Endometrial microvascular endothelial cells (primary cell): ENCODE measurements around the gene R3HDM2. TPM values are rescaled to one million over a fixed set of nuclear protein-coding genes. Genes with fewer than 3 reads are reported as not detected.
"Not testable (repeated sequence)": the region's sequence is repeated elsewhere in the genome, so short reads cannot be mapped to it uniquely, and the experiment has no call there.

Source experiments
- in situ Hi-C: cut with HindIII; loops from 2 replicates; pipeline ENCODE4 v1.10.0; 2017; ENCODE audit warnings: low sequenced_read_pairs, low pct_unique_long_range_greater_than_20kb; ENCODE audit errors: inconsistent ontology term
- total RNA-seq: library from RNA; depleted of rRNA; stranded (reverse); fragments of >200 nt; gene quantifications from one replicate; pipeline ENCODE4 v1.2.3, GENCODE V29; 2015; ENCODE audit errors: inconsistent ontology term

R3HDM2 gene
- total RNA-seq, 1 donor from 2014 or later, result 16.8 TPM

DNA sequence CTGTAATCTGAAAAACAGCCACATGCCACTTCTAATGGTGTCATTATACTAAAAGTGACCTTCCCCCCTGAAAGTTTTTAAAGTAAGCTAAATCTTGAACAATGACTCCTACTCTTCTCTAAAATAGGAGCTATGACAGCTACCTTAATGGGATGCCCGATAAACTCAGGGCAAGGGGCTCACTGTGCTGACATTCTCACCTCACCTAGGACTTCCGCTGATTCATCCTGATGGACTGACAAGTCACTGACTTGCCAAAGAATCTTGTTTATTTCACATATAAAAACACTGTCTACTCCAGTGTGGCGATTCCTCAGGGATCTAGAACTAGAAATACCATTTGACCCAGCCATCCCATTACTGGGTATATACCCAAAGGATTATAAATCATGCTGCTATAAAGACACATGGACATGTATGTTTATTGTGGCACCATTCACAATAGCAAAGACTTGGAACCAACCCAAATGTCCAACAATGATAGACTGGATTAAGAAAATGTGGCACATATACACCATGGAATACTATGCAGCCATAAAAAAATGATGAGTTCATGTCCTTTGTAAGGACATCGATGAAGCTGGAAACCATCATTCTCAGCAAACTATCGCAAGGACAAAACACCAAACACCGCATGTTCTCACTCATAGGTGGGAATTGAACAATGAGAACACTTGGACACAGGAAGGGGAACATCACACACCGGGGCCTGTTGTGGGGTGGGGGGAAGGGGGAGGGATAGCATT lies 31.0 kb downstream of the R3HDM2 start:
- in situ Hi-C loops, result not testable (repeated sequence)

DNA sequence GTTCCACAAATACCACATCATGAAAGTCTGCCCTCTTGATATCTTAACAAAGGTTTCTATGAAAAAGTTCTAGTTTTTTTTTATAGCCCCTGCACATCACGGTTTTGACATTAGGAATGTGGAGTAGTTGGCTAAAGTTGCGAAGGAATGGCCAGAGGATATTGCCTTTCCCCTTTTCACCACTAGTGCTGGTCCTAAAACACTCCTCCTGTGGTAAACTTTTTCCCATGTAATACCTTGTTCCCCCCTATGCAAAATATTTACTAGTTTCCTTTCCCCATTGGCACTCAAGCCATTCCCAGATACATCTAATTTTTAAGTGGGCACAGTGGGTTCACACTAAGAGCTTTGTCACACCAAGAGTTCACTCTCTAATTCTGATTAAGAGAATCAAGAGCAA lies 33.4 kb downstream of the R3HDM2 start:
- in situ Hi-C loops, result no loop called here

DNA sequence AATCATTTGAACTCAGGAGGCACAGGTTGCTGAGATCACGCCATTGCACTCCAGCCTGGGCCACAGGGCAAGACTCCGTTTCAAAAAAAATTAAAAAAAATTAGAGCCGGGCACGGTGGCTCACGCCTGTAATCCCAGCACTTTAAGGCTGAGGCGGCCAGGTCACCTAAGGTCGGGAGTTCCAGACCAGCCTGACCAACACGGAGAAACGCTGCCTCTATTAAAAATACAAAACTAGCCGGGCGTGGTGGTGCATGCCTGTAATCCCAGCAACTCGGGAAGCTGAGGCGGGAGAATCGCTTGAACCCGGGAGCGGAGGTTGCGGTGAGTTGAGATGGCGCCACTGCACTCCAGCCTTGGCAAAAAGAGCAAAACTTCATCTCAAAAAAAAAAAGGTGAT lies 35.7 kb downstream of the R3HDM2 start:
- in situ Hi-C loops, result no loop called here

DNA sequence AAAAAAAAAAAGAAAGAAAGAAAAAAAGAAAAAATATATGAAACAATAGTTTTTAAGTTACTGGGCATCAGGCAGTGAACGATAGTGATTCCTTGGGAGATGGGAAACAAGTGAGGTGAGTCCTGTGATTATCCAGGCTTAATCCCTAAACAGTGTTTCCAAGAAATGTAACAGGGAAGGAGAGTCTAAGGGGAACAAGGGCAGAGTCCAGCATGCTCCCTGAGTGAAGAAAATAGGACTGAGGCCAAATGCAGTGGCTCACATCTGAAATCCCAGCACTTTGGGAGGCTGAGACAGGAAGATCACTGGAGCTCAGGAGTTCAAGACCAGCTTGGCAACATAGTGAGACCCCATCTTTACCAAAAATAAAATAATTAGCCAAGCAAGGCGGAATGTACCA lies 40.7 kb downstream of the R3HDM2 start:
- in situ Hi-C loops, result no loop called here

- in situ Hi-C loops, result no loop called here
These were observed 41.8 kb downstream of the R3HDM2 start for GRCh38 chr12:57389033-57389432.

DNA sequence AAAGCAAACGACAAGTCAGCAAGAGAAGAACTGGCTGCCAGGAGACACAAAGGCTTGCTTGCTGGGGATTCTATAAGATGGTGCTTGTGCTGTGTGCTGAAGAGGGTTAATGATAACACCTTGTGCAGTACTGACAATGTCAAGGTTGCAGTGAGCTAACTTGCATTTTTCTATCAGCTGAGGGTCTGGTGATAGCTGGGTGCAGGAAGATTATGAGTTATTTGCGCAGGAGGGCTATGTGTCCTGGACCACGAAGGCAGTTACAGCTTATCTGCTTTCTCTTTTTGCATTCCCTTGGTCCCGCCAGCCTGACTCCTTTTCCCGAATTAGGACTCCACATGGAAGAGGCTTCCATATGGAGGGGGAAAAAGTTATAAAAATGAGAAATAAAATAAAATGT lies 42.4 kb downstream of the R3HDM2 start:
- in situ Hi-C loops, result no loop called here

DNA sequence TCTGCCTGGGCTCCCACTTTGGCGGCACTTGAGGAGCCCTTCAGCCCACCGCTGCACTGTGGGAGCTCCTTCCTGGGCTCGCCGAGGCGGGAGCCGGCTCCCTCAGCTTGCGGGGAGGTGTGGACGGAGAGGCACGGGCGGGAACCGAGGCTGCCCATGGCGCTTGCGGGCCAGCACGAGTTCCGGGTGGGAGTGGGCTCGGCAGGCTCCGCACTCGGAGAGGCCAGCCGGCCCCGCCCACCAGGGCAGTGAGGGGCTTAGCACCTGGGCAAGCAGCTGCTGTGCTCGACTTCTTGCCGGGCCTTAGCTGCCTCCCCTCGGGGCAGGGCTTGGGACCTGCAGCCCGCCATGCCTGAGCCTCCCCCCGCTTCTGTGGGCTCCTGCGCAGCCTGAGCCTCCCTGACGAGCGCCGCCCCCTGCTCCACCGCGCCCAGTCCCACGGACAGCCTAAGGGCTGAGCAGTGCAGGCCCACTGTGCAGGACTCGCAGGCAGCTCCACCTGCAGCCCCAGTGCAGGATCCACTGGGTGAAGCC lies 44.6 kb downstream of the R3HDM2 start:
- in situ Hi-C loops, result no loop called here

DNA sequence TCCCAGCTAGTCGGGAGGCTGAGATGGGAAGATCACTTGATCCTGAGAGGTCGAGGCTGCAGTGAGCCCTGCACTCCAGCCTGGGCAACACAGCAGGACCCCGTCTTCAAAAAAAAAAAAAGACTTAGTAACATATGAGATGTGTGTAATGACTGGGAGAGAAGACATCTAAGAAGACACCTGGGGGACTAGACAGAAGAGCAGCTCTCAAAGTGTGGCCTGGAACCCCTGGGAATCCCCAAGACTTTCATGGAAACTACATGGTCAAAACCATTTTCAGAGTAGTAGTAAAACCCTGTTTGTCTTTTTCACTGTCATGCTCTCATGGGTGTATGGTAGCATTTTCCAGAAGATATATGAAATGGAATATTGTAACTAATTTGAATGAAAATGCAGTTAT lies 45.3 kb downstream of the R3HDM2 start:
- in situ Hi-C loops, result no loop called here

DNA sequence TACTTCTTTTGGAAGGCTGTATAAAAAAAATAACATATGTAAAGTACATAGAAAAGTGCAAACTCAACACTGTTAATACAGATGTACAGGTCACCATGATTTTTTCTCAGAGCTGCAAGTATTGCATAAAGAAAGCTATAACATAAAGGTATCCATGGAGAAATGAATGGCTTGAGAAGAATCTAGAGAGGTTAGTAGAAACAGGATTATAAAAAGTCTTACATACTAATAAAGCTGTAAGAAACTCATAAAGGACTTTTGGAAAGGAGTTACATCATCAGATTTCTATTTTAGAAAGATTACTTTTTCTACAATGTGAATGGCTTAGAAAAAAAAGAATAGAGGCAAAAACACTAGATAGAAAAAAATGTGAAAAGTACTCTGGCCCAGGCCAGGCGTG lies 46.4 kb downstream of the R3HDM2 start:
- in situ Hi-C loops, result no loop called here

GRCh38 chr12:57381693-57382220 lies 49.1 kb downstream of the R3HDM2 start:
- in situ Hi-C loops, result no loop called here

DNA sequence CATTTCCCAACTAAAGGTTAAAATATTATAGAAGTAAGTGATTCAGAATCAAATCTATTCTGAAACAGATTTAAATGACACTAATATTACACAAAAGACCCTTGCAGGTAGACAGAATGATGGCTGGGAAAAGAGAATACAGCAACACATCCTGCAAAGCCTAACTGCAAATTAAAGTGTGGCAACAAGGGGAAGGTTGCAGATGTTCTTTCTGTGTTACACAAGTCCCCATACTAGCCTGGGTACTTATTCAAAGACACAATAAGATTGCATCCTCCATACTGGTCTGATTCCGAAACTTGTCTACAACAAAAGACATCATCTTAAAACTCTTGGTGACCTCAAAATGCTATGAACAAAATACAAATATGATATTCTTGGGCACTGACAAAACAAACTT lies 50.5 kb downstream of the R3HDM2 start:
- in situ Hi-C loops, result no loop called here

DNA sequence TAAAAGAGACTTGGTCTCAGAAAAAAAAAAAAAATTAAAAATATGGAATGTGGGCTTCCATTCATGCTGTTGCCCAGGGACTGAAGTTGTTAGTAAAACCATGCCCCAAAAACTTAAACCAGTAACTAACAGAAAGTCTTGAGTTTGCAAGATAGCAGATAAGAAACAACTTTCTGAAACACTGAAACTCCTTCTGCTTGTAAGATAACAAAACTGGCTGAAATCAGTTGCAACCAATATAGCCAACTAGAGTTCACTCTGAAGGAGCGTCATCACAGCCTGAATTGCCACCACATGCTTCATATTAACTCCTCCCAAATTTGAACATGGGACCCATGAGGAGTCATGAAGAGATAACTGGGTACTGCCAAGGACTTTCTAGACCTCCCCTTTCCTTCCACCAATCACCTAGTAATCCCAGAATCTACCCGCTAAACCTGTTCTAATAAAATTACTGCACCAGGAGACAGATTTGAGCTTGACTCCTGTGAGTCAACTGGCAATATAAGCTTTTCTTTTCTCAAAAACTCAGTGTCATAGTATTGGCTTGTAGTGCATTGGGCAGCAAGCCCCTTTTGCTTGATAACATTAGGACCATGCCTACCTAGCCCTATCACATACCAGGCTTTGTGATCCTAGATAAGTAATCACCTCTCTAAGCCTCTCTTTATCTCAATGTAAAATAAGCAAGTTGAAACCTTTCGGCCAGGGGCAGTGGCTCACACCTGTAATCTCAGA lies 53.6 kb downstream of the R3HDM2 start:
- in situ Hi-C loops, result no loop called here

DNA sequence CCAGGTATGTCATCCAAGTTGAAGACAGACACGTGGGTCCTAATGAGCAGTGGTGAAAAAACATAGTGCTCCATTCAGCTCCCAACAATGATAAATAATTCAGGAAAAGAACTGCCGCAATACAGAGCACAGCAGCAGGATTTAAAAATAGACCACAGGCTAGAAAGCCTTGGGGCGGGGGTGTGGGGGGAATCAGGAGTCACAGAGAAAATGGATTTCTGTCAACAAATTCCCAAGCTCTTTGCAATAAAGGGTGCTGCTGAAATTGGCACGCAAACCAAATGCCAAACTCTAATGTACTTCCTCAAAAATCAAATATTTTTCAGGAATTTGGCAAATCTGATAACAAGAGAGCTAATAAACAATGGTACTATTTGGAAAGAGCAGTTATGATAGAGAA lies 58.6 kb downstream of the R3HDM2 start:
- in situ Hi-C loops, result no loop called here

DNA sequence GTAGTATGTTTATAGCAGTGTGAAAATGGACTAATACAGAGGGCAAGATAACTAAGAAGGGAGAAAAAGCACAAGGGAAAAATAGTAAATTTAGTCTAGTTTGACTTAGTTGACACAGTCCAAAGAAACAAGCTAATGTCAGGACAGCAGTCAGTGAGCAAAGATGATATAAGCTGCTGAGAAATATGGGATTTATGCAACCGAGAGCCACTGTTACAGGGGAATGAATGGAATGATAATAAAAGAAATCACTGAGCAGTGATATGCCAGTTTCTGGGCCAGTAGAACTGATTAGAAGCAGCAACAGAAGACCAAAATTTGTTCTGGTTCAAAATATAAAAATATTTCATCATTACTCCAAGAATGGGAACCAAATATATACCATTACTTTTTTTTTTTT lies 60.1 kb downstream of the R3HDM2 start:
- in situ Hi-C loops, result no loop called here

DNA sequence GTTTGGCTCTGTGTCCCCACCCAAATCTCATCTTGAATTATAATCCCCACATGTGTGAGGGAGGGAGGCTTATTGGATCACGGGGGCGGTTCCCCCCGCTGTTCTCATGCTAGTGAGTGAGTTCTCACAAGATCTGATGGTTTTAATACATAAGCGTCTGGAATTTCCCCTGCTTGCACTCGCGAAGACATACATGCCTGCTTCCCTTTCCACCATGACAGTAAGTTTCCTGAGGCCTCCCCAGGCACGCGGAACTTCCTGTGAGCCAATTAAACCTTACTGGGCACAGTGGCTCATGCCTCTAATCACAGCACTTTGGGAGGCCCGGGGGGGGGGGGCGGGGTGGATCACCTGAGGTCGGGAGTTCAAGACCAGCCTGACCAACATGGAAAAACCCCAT lies 60.8 kb downstream of the R3HDM2 start:
- in situ Hi-C loops, result no loop called here

GRCh38 chr12:57369202-57369601 lies 61.6 kb downstream of the R3HDM2 start:
- in situ Hi-C loops, result no loop called here

DNA sequence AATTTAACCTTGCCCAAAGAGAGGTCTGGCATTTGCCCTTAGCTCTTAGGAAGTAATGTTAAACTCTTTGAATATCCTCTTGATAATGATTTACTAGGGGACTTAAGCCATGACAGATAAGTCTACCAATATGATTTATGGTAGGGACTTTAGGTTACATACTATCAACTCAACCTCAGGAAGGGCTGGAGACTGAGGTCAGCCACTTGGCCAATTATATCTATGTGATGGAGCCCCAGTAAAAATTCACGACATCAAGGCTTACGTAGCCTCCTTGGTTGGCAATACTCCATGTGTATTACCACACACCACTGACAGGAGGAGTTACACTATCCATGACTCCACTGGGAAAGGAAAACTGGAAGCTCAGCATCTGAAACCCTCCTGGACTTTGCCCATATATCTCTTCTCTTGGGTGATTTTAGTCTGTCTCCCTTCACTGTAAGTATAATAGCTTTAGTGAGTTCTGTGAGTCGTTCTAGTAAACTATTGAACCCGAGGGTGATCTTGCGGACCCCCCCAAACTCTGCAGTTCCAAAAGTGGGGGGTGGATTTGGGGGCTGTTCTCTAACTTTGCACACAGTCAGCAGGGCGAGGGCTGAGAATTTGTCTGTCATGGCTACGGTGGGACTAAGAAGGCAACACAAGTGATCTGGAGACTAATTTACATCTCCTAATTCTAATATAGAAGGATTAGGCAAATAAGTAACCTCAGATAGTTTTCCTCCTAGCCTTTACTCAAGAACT lies 62.3 kb downstream of the R3HDM2 start:
- in situ Hi-C loops, result no loop called here

DNA sequence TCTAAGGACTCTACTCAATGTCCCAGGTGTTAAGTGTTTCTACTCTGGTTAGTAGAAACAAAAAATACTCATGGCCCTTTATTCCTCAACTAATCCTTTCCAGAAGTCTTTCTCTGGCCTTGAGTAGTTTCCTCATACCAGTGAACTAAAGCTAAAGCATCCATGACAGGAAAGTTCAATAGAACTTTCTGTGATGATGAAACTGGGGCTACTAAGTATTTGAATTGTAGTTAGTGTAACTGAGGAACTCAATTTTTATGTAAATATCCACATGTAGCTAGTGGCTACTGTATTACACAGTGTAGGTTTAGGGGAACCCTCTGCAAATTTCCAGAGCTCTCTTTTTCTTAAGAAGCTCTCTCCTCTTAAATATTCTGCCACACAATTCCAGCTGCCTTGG lies 63.7 kb downstream of the R3HDM2 start:
- in situ Hi-C loops, result no loop called here

DNA sequence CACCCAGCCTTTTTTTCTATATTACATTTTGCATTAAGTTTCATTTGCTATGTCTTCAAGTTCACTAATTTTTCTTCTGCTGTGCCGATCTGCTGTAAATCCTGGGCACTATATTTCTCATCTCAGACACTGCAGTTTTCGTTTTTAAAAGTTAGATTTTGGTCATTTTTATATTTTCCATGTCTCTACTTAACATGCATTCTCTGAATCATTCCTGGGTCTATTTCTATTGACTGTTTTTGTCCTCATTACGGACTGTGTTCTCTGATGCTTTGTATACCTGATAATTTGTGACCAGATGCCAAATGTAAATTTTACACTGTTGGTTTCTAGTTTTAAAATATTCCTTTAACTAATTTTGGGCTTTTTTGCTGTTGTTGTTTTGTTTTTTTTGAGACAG lies 64.5 kb downstream of the R3HDM2 start:
- in situ Hi-C loops, result no loop called here
